Mesenchymal stem cell (in vitro differentiated cells and primary cell): ENCODE results near the gene CD46. TPM values are rescaled to one million over a fixed set of nuclear protein-coding genes. Genes with fewer than 3 reads are reported as not detected.
"Not testable (repeated sequence)": the region's sequence is repeated elsewhere in the genome, so short reads cannot be mapped to it uniquely, and the experiment has no call there.

Source experiments
- DNase-seq: peaks from one replicate; pipeline ENCODE4 v3.0.0-alpha.2; 2013
- H2AFZ ChIP-seq: one replicate; pipeline ENCODE4 v1.6.1; 2013; ENCODE audit warnings: low read depth, mild to moderate bottlenecking, control low read depth, inconsistent platforms, low read length, moderate library complexity
- H2AK5ac ChIP-seq: 2 replicates; pipeline ENCODE4 v1.6.1; 2013; ENCODE audit warnings: low read length, moderate library complexity, mild to moderate bottlenecking, inconsistent platforms; ENCODE audit not compliant: severe bottlenecking
- H2BK120ac ChIP-seq: one replicate; pipeline ENCODE4 v1.6.1; 2013; ENCODE audit warnings: low read depth, mild to moderate bottlenecking, inconsistent platforms, low read length, moderate library complexity
- H2BK12ac ChIP-seq, 2 experiments: one replicate each; pipeline ENCODE4 v1.6.1; 2013; ENCODE audit warnings: inconsistent platforms in 2 of 2, low read length in 2 of 2, mild to moderate bottlenecking in 2 of 2, moderate library complexity in 2 of 2, control low read depth in 1 of 2
- H2BK15ac ChIP-seq: one replicate; pipeline ENCODE4 v1.6.1; 2013; ENCODE audit warnings: mild to moderate bottlenecking, low read depth, inconsistent platforms; ENCODE audit not compliant: poor library complexity, severe bottlenecking
- H2BK5ac ChIP-seq: 2 replicates; pipeline ENCODE4 v1.6.1; 2013; ENCODE audit warnings: low read depth, mild to moderate bottlenecking, low read length, control low read depth, inconsistent platforms; ENCODE audit not compliant: poor library complexity, severe bottlenecking
- H3K14ac ChIP-seq, 2 experiments: one replicate each; pipeline ENCODE4 v1.6.1; 2013; ENCODE audit warnings: inconsistent platforms in 2 of 2, low read length in 2 of 2, control low read depth in 1 of 2, mild to moderate bottlenecking in 1 of 2, moderate library complexity in 1 of 2
- H3K18ac ChIP-seq, 2 experiments: one replicate each; pipeline ENCODE4 v1.6.1; 2013; ENCODE audit warnings: inconsistent platforms in 2 of 2, low read length in 2 of 2, control low read depth in 1 of 2, low read depth in 1 of 2, mild to moderate bottlenecking in 1 of 2
- H3K23ac ChIP-seq, 2 experiments: one replicate each; pipeline ENCODE4 v1.6.1; 2013; ENCODE audit warnings: inconsistent platforms in 2 of 2, low read length in 2 of 2, mild to moderate bottlenecking in 2 of 2, moderate library complexity in 2 of 2, control low read depth in 1 of 2
- H3K27ac ChIP-seq: 2 replicates; pipeline ENCODE4 v1.5.1; 2013; ENCODE audit warnings: mild to moderate bottlenecking, moderate library complexity, low read length, control low read depth, inconsistent platforms; ENCODE audit not compliant: poor library complexity, severe bottlenecking
- H3K27me3 ChIP-seq, 2 experiments: 2 replicates each; pipeline versions ENCODE4 v1.6.1 to v1.7.0; 2013; ENCODE audit warnings: low read length in 2 of 2, mild to moderate bottlenecking in 2 of 2, moderate library complexity in 2 of 2, control low read depth in 1 of 2, inconsistent platforms in 1 of 2; ENCODE audit not compliant: control insufficient read depth in 1 of 2, insufficient read depth in 1 of 2
- H3K36me3 ChIP-seq, 2 experiments: 2 replicates each; pipeline versions ENCODE4 v1.6.1 to v1.7.0; 2013; ENCODE audit warnings: low read length in 2 of 2, control low read depth in 1 of 2, inconsistent platforms in 1 of 2, low read depth in 1 of 2, mild to moderate bottlenecking in 1 of 2; ENCODE audit not compliant: insufficient read depth in 2 of 2, control insufficient read depth in 1 of 2
- H3K4ac ChIP-seq, 2 experiments: one replicate each; pipeline ENCODE4 v1.6.1; 2013; ENCODE audit warnings: inconsistent platforms in 2 of 2, low read length in 2 of 2, mild to moderate bottlenecking in 2 of 2, moderate library complexity in 2 of 2, control low read depth in 1 of 2, low read depth in 1 of 2
- H3K4me1 ChIP-seq: 2 replicates; pipeline ENCODE4 v1.6.1; 2013; ENCODE audit warnings: low read depth, low read length, control low read depth; ENCODE audit not compliant: control insufficient read depth, insufficient read depth
- H3K4me2 ChIP-seq: 2 replicates; pipeline ENCODE4 v1.6.1; 2013; ENCODE audit warnings: low read length, mild to moderate bottlenecking, inconsistent platforms; ENCODE audit not compliant: poor library complexity, severe bottlenecking
- H3K4me3 ChIP-seq, 2 experiments: 2 replicates each; pipeline versions ENCODE4 v1.5.1 to v1.7.0; 2013; ENCODE audit warnings: low read length in 2 of 2, mild to moderate bottlenecking in 2 of 2, control low read depth in 1 of 2, low read depth in 1 of 2; ENCODE audit not compliant: insufficient read depth in 1 of 2
- H3K79me1 ChIP-seq: replicated peaks from 2 replicates; pipeline ENCODE4 v1.6.1; 2013; ENCODE audit warnings: mild to moderate bottlenecking, control low read depth, low read length, inconsistent platforms; ENCODE audit not compliant: poor library complexity, severe bottlenecking
- H3K9ac ChIP-seq: 2 replicates; pipeline ENCODE4 v1.7.0; 2013; ENCODE audit warnings: mild to moderate bottlenecking, low read length, moderate library complexity
- H3K9me3 ChIP-seq: 2 replicates; pipeline ENCODE4 v1.7.0; 2013; ENCODE audit warnings: mild to moderate bottlenecking, low read length; ENCODE audit not compliant: control insufficient read depth
- H4K8ac ChIP-seq: one replicate; pipeline ENCODE4 v1.6.1; 2013; ENCODE audit warnings: inconsistent platforms, mild to moderate bottlenecking, low read length, moderate library complexity
- H4K91ac ChIP-seq: one replicate; pipeline ENCODE4 v1.6.1; 2013; ENCODE audit warnings: mild to moderate bottlenecking, low read length, inconsistent platforms
- WGBS: methylation state at CpG from one replicate; pipeline ENCODE4 v1.1.7; 2013; ENCODE audit warnings: mixed read lengths; 5-methylcytosine and 5-hydroxymethylcytosine counted together
- polyA plus RNA-seq, 2 experiments: library from polyadenylated mRNA; stranded (reverse); fragments of 200-250 nt; gene quantifications; one replicate each; pipeline ENCODE4 v1.2.3, GENCODE V29; 2013

Gene CD46
- polyA plus RNA-seq (2013, experiment 1 of 2): 185 TPM
- 192 TPM for polyA plus RNA-seq (2013, experiment 2 of 2)

DNA sequence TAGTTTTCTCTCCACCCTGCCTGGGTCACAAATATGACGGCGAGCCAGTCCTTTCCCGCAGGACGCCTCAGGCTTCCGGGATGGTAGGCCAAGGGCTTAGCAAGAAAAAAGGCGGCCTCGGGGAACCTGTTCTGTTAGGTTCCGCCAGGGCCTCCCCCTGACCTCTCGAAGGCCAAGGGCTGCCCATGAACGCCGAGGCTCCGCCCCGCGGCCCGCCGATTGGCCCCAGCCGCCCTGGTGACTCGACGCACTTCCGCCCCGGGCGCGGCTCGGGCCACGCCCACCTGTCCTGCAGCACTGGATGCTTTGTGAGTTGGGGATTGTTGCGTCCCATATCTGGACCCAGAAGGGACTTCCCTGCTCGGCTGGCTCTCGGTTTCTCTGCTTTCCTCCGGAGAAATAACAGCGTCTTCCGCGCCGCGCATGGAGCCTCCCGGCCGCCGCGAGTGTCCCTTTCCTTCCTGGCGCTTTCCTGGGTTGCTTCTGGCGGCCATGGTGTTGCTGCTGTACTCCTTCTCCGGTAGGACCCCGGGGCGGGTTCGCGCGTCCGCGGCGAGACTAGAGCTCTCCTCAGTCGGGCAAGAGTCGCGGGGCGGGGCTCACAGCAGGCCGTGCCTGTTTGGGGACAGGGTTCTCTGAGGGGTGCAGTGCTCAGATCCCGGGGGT, at the start of gene CD46:
Gene CD46 (plus strand): TSS at position 265 of the 666 bp plus-strand sequence. CDS start 159 bp downstream, at position 424.
- peak within 1 kb of the TSS; percentile 94 for H3K9ac ChIP-seq
- no peak within 1 kb of the TSS for H2AK5ac ChIP-seq
- peak within 1 kb of the TSS; percentile 97 for H2BK15ac ChIP-seq
- no peaks in the 10 kb centered on the region for H3K9me3 ChIP-seq
- no peaks in the 10 kb centered on the region for H3K27me3 ChIP-seq
- peak within 1 kb of the TSS; percentile 64 for H4K91ac ChIP-seq
- H3K14ac ChIP-seq: peak within 1 kb of the TSS in 1 of 2 experiments; percentile 100
- DNase-seq: peak; percentile 93
- H2BK5ac ChIP-seq: peak within 1 kb of the TSS; percentile 75
- H3K4me1 ChIP-seq: peaks cover 15% of the 10 kb centered on the region
- peak within 1 kb of the TSS; percentile 94 for H3K4me2 ChIP-seq
- H3K36me3 ChIP-seq: peaks cover 0 to 3% of the 10 kb centered on the region in 2 experiments
- peak within 1 kb of the TSS; percentile 20 to 94 for H3K4ac ChIP-seq
- peak within 1 kb of the TSS; percentile 93 to 99 for H3K4me3 ChIP-seq
- peak within 1 kb of the TSS; percentile 82 for H3K27ac ChIP-seq
- H3K79me1 ChIP-seq: peaks cover 5% of the 10 kb centered on the region
- peak within 1 kb of the TSS; percentile 18 to 95 for H2BK12ac ChIP-seq
- peak within 1 kb of the TSS; percentile 66 for H2BK120ac ChIP-seq
- peak within 1 kb of the TSS; percentile 87 for H2AFZ ChIP-seq
- H4K8ac ChIP-seq: peak within 1 kb of the TSS; percentile 78
- peak within 1 kb of the TSS; percentile 73 to 96 for H3K18ac ChIP-seq
- H3K23ac ChIP-seq: peak within 1 kb of the TSS; percentile 92 to 100
- under 1% methylated on average over 53 of the region's 55 CpGs for WGBS

DNA sequence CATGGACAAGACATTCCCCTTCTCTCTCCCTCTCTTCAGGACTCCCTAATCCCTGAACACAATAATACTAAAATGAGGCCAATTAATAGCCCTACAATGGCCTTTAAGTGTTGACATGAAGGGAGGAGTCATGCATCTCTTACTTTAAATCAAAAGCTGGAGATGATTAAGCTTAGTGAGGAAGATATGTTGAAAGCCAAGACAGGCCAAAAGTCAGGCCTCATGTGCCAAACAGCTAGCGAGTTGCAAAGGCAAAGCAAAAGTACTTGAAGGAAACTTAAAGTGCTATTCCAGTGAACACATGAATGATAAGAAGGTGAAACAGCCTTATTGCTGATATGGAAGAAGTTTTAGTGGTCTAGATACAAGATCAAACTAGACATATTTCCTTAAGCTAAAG, 49.5 kb upstream of the CD46 start:
- Histone ChIP-seq H2BK12ac (no peak overlapping the region), H3K23ac (no peak overlapping the region), H4K91ac (no peak overlapping the region), H2BK15ac (no peak overlapping the region), H3K4me2 (no peak overlapping the region), H3K18ac (no peak overlapping the region), H2BK120ac (no peak overlapping the region), H2BK5ac (no peak overlapping the region), H3K27ac (no peak overlapping the region), H3K9me3 (no peaks in the 10 kb centered on the region), H3K79me1 (no peaks in the 10 kb centered on the region), H2AFZ (no peak overlapping the region), H3K36me3 (no peaks in the 10 kb centered on the region), H4K8ac (no peak overlapping the region), H2AK5ac (no peak overlapping the region), H3K14ac (no peak overlapping the region), H3K4me1 (peaks cover 1% of the 10 kb centered on the region), H3K27me3 (no peaks in the 10 kb centered on the region), H3K9ac (no peak overlapping the region), H3K4me3 (no peak overlapping the region), H3K4ac (no peak overlapping the region)
- no peak for DNase-seq
- WGBS: 83% methylated on average over 1 of the region's 1 CpG

DNA sequence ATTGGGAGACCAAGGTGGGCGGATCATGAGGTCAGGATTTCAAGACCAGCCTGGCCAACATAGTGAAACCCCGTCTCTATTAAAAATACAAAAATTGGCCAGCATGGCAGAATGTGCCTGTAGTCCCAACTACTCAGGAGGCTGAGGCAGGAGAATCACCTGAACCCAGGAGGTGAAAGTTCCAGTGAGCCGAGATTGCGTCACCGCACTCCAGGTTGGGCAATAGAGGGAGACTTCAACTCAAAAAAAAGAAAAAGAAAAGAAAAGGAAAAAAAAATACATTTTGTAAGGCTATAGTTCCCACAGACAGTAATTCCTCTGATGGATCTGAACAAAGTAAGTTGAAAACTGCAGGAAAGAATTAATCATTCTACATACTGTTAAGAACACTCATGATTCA, 48.1 kb upstream of the CD46 start:
- Histone ChIP-seq H3K4me1 (peaks cover 1% of the 10 kb centered on the region), H3K4ac (no peak overlapping the region), H3K9me3 (no peaks in the 10 kb centered on the region), H3K27ac (no peak overlapping the region), H3K23ac (no peak overlapping the region), H4K8ac (no peak overlapping the region), H2AFZ (no peak overlapping the region), H3K27me3 (no peaks in the 10 kb centered on the region), H3K4me3 (no peak overlapping the region), H3K4me2 (no peak overlapping the region), H2BK120ac (no peak overlapping the region), H4K91ac (no peak overlapping the region), H3K9ac (no peak overlapping the region), H2BK5ac (no peak overlapping the region), H3K18ac (no peak overlapping the region), H2AK5ac (no peak overlapping the region), H3K14ac (no peak overlapping the region), H2BK12ac (no peak overlapping the region), H2BK15ac (no peak overlapping the region), H3K36me3 (no peaks in the 10 kb centered on the region), H3K79me1 (no peaks in the 10 kb centered on the region)
- WGBS: 100% methylated on average over 3 of the region's 5 CpGs
- DNase-seq: no peak

DNA sequence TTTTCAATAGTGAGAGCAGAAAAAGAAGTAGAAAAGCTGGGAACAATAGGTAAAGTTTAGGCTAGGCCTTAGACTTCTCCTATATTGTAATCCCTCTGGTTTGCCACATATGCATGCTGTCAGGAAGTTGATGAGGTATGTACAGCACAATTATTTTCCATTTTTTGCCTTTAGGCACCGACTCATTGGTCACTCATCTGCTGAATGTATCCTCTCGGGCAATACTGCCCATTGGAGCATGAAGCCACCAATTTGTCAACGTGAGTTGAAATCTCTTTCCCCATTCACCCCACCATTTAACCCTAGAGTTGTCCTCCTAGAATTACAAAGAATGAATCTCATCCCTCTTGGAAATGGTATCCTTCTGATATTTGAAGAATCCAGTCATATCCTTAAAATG, 43.9 kb upstream of the CD46 start:
- H3K36me3 ChIP-seq: not testable (repeated sequence)

More for the DNA sequence above, 43.9 kb upstream of the CD46 start:
- not testable (repeated sequence) for H3K4me2 ChIP-seq, H3K23ac ChIP-seq, H3K9me3 ChIP-seq, H3K14ac ChIP-seq, H3K4me1 ChIP-seq, H3K4ac ChIP-seq, H3K18ac ChIP-seq, H2BK120ac ChIP-seq, H4K8ac ChIP-seq, H4K91ac ChIP-seq, H2BK12ac ChIP-seq, H2BK5ac ChIP-seq, DNase-seq, H2BK15ac ChIP-seq, H2AK5ac ChIP-seq, H2AFZ ChIP-seq, H3K27me3 ChIP-seq, H3K27ac ChIP-seq, H3K4me3 ChIP-seq, H3K79me1 ChIP-seq
- H3K9ac ChIP-seq: peak overlapping the region; percentile 68
- WGBS: 83% methylated on average over 3 of the region's 3 CpGs
